H54 (cell line): ENCODE results near the gene SPON1.

ENCODE experiments used
- DNase-seq: peaks from one replicate; pipeline ENCODE4 v3.0.0; 2011; ENCODE audit warnings: low spot score, mixed read lengths; ENCODE audit not compliant: insufficient read length
- FAIRE-seq: peaks from 3 replicates; lab custom pipeline; 2011; peaks lifted over from hg19 to GRCh38; lab: Jason Lieb, UNC
- POLR2A ChIP-seq: IDR thresholded peaks from 2 replicates; pipeline ENCODE4 v1.6.1; 2011; ENCODE audit warnings: low read depth, mild to moderate bottlenecking, low read length

SPON1 gene

DNA sequence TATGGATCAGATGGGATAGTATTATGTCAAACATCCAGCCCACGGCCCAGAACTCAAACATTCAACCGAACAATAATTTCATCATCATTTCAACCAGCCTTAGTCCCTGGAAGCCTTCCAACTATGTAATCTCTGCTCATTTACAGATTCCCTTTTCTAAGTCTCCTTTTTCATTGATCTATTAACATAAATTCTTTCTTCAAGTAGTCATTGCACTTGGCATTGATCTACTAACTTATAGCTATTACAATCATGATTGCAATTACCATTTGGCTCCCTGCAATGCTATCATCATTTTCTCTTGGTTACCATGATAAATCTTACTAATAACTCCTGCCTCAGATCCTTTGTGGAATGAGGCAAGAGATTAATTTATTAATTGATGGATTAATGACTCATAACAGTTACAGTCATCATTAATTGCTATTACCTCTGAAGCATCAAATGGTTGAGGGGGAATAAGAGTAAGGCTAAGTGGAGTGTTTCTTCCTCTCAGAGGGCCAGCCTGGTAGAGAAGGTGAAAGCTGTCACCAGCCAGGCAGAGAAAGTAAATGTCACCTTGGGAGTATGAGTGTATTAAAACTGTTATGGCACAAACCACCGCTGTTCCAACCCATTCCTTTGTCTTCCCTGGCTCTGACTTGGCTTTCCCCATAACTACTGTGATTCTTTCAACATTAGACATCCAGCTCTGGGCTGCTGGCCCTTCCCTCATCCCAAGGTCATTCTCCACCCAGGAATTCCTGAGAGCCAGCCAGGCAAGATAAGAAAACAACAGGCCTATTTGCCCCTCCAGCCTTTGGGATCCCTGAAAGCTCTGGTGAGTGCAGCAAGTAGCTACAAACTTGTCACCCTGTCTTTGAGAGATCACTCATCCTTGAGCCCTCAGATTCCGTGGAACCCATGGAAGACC lies 221.8 kb downstream of the SPON1 start:
- FAIRE-seq: no peak
- DNase-seq: no peak
- no peak for TF ChIP-seq POLR2A

DNA sequence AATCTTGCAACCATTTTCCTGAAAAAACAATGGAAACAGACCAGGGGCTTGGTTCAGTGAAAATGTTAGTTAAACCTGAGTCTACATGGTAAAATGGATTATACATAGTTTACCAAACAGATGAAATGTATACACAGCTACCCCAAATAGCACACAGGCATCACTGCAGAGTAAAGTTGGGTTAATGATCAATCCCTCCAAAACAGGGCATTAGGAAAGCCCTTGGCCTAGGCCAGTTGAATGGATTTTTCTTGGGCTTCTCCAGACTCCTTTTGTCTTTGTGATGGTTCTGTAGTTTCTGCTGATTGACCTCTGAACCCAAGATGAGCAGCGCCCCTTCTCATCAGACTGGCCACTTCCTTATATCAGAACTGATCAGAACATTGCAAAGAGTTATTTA lies 222.9 kb downstream of the SPON1 start:
- DNase-seq (no peak), FAIRE-seq (no peak)
- no peak for TF ChIP-seq POLR2A

DNA sequence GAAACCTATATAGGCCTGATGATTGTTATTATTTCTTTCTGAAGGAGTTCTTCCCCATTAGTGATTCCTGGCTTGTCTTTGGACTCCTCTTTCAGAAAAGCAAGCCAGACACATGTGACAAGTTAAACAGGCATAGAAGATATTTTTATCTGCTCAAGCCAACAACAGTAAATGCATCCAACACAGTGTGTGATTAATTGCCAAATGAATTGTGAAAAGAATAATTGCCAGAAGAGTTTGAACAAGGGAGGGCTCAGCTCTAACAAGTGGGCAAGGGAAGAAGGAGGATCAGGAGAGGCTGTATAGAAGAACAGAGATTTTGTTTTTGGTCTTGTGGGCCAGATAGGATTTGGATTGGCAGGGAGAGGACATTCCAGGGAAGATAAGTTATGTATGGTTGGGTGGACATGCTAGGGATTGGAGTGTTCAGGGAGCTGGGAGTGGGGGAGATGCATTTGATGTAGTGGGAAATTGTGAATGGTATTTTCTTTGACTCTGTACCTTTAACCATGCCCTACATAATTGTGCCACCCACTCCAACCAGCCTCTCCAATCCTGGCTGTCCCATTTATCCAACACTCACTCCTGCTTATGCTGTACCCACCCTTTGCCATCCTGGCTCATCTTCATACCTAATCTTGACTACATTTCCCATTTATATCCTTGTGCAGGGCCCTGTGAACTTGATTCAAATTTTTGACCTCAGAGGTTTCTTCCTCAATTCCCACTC lies 223.7 kb downstream of the SPON1 start:
- DNase-seq (no peak), FAIRE-seq (no peak)
- no peak for TF ChIP-seq POLR2A

GRCh38 chr11:14189874-14190273 lies 227.4 kb downstream of the SPON1 start:
- no peak for TF ChIP-seq POLR2A
- FAIRE-seq (no peak), DNase-seq (no peak)

DNA sequence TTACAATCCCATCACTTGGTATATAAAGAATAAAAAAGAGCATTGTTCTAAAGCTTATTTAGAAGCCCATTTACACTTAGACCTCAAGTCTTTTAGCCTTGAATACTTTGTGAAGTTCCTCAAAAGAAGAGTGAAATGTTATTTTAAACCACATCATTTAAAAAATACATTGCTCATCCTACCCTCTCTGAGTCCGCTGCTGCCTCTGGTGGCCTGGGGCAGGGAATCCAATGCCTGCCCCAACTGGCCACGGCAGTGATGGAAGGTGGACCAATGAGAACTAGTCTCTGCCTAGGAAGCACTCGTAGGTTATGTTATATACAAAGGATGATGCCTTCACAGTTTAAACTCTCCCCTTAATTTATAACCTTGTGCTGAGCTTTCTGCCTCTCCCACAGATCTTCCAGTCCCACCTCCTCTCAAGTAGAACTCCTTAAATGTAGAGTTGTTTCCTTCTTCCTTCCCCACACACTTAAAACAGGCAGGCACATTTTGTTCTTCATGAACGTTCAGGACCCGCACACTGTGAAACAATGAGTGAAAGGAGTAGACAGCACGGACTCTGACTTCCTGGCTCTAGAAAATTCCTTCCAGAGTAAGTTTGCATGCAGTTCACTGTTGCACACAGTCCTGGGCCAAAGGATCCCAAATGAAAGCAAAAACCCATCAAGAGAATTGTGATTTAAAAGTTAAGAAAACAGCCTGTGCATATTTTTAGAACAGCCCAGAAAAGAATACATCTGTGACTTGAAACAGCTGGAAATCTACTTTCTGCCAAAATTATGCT lies 228.7 kb downstream of the SPON1 start:
- FAIRE-seq: no peak
- no peak for TF ChIP-seq POLR2A
- no peak for DNase-seq

GRCh38 chr11:14193644-14194043 lies 231.1 kb downstream of the SPON1 start:
- FAIRE-seq: no peak
- no peak for TF ChIP-seq POLR2A
- DNase-seq: no peak

- FAIRE-seq (no peak), DNase-seq (no peak)
- TF ChIP-seq POLR2A: no peak
Measured at GRCh38 chr11:14202251-14203196, 240.0 kb downstream of the SPON1 start.

DNA sequence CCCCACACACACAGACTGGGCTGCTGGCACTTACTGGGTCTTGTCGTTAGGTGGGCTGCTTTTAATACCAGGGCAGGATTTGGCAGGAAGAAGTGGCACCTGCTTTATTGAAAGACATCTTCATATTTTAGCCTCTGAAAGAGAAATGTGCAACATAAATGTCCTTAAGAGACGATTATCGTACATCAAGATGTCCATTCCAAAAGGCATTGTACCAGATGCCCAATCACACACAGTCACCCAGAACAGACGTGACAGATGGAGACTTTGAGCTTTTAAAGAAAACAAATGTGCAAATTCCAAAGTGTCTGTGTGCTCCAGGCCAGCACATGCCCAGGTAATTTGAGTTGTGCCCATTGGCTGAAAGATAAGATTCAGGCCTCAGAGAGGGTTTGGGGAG lies 240.8 kb downstream of the SPON1 start:
- FAIRE-seq (no peak), DNase-seq (no peak)
- TF ChIP-seq POLR2A: no peak

DNA sequence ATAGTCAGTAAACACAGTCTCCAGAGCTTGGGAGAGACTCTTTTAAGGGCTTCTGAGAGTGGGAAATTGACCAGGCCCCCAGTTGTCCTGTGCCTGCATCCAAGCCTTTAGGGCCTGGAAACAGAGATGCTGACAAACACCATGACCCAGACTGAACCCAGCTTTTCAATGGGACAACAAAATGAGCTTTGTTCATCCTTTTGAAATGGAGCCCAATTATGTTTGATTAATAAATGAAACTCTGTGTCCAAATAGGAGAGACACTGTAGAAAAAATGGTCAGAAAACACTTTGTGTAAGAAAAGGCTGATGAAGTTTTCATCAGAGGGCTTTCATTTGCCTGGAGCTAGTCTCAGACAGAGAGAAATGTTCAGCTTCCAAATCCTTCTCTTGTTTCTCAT lies 250.5 kb downstream of the SPON1 start:
- no peak for FAIRE-seq

GRCh38 chr11:14218728-14219127 lies 256.2 kb downstream of the SPON1 start:
- no peak for DNase-seq
- TF ChIP-seq POLR2A: no peak
- FAIRE-seq: no peak

More for the DNA sequence above, 250.5 kb downstream of the SPON1 start:
- DNase-seq: no peak
- TF ChIP-seq POLR2A: no peak

DNA sequence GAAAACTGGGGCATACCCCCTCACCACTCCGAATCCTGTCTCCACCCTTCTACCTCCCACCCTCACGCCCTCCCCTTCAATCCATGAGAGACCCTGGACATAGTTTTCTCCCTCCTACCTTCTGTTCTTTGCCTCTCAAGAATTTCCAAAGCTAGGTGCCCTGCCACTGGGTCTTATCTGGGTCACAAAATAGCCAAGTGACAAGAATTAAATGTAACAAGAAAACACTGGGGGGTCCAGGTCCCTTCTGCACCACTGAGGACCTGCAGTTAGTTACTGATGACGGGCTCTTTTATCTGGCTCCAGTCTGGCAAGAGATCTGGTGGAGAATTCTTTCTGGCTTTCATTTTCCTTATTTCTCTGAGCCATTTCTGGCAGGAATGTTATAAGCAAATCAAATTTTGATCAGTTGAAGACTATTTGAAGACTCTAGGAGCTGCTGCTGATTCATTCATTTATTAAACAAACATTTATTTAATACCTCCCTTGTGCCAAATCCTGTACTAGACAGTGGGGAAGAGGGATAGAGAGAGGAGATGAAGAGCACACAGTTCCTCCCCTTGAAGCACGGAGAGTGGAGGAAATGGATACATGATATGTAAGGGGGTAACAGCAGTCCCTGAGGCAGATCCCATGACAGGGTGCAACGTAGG lies 261.2 kb downstream of the SPON1 start:
- no peak for DNase-seq
- FAIRE-seq: no peak
- no peak for TF ChIP-seq POLR2A

GRCh38 chr11:14224395-14224794 lies 261.9 kb downstream of the SPON1 start:
- no peak for FAIRE-seq
- no peak for TF ChIP-seq POLR2A
- no peak for DNase-seq
